Endometrial microvascular endothelial cells (primary cell): ENCODE data around the gene GYS1. TPM values are rescaled to one million over a fixed set of nuclear protein-coding genes. Genes with fewer than 3 reads are reported as not detected.
"Not testable (repeated sequence)": the region's sequence is repeated elsewhere in the genome, so short reads cannot be mapped to it uniquely, and the experiment has no call there.

Experiments used
- in situ Hi-C: cut with HindIII; loops from 2 replicates; pipeline ENCODE4 v1.10.0; 2017; ENCODE audit warnings: low sequenced_read_pairs, low pct_unique_long_range_greater_than_20kb; ENCODE audit errors: inconsistent ontology term
- total RNA-seq: library from RNA; depleted of rRNA; stranded (reverse); fragments of >200 nt; gene quantifications from one replicate; pipeline ENCODE4 v1.2.3, GENCODE V29; 2015; ENCODE audit errors: inconsistent ontology term

Gene GYS1
- total RNA-seq, result 45.1 TPM

DNA sequence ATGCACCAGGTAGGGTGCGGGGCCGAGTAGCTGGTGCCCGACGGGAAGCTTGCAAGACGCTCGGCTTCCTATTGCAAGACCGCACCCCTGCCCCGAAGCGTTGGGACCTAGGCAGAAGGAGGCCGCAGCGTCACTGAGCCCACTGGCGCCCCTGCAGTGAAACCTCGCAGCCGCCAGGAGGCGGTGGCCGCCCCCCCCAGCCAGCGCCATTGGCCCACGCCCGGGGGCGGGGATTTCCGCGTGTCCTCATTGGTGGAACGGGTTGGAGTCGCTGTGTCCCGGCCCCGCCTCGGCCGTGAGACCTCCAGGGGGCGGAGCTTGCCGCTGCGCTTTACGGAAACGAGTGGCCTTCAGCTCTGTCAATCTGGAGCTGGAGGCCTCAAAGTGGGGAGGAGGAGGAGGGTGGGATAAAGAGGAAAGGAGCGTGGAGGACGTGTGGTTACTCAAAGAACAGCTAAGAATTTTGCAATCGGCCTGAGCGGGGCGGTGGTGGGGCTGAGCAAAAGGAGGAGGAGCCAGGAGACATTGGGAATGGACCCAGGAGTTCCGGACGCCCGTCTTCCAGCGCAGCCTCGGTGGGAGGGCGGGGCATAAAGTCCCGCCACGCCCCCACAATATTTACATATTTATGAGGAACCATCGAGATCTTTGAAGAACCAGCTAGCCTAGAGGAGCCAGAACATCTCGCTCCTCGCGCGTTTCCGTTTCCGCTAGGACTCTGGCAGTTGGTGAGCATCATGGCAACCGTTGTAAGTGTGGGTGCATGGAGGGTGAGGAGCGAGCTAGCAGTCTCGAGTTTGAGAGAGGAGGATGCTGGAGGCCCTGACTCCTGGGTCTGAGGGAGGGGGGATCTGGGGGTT lies at the start of gene GYS1, which contains the start of gene RUVBL2:
Gene GYS1 (minus strand): TSS at position 135 of the 860 bp plus-strand sequence. CDS start 197 bp downstream, outside the sequence.
Gene RUVBL2 (plus strand): TSS at position 713 of the 860 bp plus-strand sequence. CDS start 25 bp downstream, at position 738.
- in situ Hi-C loops, result loop anchor here (10.0 kb wide), 1 partner anchor 199 kb away; no protein-coding TSS in a partner anchor

DNA sequence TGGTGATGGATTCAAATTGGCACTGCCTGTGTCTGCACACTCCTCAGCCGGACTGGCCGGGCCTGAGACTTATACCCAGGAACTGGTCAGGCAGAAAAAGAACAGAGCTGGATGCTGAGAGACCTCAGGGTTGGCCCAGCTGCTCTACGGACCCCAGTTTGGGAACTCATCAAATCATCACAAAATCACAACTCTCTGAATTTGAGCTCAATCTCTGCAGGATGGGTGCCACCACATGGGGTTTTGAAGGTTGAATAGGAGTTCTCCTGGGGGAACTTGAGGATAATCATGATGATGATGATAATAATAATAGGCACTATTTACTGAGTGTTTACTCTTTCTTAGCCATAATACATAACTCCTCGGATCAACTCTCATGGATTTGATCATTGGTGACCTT lies 49.6 kb upstream of the GYS1 start:
- in situ Hi-C loops, result not testable (repeated sequence)

DNA sequence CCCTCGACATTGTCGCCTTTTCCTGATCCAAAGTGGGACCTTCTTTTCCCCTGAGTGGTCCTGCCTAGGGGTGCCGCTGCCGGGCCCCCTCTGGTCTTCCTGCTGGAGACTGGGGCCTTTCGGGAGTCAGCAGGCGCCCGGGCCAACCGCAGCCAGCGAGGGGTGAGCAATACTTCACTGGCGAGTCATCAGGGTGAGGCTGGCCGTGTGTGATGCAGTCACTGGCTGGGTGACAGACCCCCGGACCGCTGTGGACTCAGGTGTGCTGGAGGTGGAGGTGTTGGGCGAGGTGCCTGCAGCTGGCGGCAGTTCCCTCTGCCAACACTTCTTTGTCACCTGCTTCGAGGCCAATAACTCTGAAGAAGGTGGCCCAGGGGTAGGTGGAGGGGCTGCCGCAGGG lies 49.1 kb upstream of the GYS1 start:
- in situ Hi-C loops, result no loop called here

DNA sequence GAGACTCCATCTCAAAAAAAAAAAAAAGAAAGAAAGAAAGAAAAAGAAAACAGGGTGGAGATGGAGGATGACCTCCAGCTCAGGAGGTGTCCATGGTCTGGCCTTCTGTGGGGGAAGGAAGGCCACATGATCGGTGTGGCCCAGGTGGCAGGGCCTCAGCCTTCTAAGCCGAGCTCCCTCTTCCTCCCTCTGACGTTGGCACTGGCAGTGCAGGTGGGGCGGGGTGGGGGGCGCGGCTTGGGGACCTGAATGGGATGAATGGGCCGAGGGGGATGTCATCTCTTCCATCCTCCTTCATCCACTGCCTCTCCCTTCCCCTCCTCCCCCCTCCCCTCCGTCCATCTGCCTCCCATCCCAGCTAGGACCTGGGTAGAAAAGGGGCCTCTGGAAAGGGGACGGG lies 46.6 kb upstream of the GYS1 start:
- in situ Hi-C loops, result not testable (repeated sequence)

DNA sequence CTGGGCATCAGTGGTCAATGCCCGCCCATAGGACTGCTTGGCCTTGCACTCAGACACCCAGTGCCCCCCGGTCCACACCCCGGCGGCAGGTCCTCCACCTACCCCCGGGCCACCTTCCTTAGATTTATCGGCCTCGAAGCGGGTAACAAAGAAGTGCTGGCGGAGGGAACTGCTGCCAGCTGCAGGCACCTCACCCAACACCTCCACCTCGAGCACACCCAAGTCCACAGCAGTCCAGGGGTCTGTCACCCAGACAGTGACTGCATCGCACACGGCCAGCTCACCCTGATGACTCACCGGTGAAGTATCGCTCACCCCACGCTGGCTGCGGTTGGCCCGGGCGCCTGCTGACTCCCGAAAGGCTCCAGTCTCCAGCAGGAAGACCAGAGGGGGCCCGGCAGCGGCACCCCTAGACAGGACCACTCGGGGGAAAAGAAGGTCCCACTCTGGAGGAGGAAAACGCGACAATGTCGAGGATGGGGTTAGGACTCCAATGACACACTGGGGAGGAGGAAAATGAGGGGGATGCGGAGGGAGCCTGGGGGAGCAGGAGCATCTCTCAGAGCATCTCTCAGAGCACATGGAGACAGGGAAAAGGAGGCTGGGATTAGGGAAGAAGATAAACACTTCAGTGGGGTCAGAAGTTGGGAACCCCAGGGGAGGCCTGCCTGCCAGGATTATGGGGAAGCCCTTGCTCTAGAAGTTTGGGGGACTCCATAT lies 45.6 kb upstream of the GYS1 start:
- in situ Hi-C loops, result not testable (repeated sequence)

DNA sequence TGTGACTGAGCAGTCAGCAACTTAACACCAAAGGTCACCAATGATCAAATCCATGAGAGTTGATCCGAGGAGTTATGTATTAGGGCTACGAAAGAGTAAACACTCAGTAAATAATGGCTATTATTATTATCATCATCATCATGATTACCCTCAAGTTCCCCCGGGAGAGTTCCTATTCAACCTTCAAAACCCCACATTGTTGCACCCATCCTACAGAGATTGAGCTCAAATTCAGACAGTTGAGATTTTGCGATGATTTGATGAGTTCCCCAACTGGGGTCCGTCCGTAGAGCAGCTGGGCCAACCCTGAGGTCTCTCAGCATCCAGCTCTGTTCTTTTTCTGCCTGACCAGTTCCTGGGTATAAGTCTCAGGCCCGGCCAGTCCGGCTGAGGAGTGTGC lies 45.0 kb upstream of the GYS1 start:
- in situ Hi-C loops, result not testable (repeated sequence)

DNA sequence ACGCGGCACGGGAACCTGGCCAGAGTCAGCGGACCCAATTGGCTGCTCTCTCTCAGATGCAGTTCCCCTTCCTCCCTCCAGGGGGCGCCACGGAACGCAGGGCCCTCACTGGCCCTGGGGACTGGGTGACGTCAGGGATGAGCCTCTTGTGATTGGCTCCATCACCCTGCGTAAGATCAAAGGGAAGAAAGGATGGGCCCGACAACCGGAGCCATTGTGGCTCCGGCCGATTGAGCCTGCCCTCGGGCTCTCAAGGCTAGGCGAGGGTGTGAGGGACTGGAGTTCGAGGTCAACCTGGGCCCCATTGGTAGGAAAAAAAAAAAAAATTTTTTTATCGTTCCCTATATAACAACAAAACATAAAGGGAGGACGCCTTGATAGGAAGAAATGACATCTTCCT lies 43.7 kb upstream of the GYS1 start, which contains the start of gene CGB1:
Gene CGB1 (minus strand): TSS at position 81 of the 400 bp plus-strand sequence. CDS start 184 bp downstream, outside the sequence.
- in situ Hi-C loops, result not testable (repeated sequence)

DNA sequence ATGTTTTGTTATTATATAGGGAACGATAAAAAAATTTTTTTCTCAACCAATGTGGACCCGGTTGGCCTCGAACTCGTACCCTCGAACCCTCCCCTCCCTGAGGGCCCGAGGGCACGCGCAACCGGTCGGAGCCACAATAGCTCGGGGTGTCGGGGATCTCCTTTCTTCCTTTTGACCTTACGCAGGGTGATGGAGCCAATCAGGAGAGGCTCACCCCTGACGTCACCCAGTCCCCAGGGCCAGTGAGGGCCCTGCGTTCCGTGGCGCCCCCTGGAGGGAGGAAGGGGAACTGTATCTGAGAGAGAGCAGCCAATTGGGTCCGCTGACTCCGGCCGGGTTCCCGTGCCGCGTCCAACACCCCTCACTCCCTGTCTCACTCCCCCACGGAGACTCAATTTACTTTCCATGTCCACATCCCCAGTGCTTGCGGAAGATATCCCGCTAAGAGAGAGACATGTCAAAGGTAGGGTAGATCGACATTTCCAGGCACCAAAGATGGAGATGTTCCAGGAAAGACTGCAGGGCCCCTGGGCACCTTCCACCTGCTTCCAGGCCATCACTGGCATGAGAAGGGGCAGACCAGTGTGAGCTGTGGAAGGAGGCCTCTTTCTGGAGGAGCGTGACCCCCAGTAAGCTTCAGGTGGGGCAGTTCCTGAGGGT lies 38.7 kb upstream of the GYS1 start, which contains the start of gene CGB2:
Gene CGB2 (plus strand): TSS at position 249 of the 660 bp plus-strand sequence. CDS start 206 bp downstream, at position 455.
- in situ Hi-C loops, result not testable (repeated sequence)

DNA sequence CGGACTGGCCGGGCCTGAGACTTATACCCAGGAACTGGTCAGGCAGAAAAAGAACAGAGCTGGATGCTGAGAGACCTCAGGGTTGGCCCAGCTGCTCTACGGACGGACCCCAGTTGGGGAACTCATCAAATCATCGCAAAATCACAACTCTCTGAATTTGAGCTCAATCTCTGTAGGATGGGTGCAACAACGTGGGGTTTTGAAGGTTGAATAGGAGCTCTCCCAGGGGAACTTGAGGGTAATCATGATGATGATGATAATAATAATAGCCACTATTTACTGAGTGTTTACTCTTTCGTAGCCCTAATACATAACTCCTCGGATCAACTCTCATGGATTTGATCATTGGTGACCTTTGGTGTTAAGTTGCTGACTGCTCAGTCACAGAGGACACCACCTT lies 37.2 kb upstream of the GYS1 start:
- in situ Hi-C loops, result not testable (repeated sequence)

DNA sequence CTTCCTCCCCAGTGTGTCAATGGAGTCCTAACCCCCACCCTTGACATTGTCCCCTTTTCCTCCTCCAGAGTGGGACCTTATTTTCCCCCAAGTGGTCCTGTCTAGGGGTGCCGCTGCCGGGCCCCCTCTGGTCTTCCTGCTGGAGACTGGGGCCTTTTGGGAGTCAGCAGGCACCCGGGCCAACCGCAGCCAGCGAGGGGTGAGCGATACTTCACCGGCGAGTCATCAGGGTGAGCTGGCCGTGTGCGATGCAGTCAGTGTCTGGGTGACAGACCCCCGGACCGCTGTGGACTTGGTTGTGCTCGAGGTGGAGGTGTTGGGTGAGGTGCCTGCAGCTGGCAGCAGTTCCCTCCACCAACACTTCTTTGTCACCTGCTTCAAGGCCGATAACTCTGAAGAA lies 36.6 kb upstream of the GYS1 start:
- in situ Hi-C loops, result not testable (repeated sequence)

DNA sequence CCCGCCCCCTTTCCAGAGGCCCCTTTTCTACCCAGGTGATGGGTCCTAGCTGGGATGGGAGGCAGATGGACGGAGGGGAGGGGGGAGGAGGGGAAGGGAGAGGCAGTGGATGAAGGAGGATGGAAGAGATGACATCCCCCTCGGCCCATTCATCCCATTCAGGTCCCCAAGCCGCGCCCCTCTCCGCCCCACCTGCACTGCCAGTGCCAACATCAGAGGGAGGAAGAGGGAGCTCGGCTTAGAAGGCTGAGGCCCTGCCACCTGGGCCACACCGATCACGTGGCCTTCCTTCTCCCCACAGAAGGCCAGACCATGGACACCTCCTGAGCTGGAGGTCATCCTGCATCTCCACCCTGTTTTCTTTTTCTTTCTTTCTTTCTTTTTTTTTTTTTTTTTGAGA lies 35.6 kb upstream of the GYS1 start:
- in situ Hi-C loops, result not testable (repeated sequence)

DNA sequence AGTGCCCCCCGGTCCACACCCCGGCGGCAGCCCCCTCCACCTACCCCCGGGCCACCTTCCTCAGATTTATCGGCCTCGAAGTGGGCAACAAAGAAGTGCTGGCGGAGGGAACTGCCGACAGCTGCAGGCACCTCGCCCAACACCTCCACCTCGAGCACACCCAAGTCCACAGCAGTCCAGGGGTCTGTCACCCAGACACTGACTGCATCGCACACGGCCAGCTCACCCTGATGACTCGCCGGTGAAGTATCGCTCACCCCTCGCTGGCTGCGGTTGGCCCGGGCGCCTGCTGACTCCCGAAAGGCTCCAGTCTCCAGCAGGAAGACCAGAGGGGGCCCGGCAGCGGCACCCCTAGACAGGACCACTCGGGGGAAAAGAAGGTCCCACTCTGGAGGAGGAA lies 32.5 kb upstream of the GYS1 start:
- in situ Hi-C loops, result not testable (repeated sequence)

DNA sequence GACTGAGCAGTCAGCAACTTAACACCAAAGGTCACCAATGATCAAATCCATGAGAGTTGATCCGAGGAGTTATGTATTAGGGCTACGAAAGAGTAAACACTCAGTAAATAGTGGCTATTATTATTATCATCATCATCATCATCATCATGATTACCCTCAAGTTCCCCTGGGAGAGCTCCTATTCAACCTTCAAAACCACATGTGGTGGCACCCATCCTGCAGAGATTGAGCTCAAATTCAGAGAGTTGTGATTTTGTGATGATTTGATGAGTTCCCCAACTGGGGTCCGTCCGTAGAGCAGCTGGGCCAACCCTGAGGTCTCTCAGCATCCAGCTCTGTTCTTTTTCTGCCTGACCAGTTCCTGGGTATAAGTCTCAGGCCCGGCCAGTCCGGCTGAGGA lies 32.0 kb upstream of the GYS1 start:
- in situ Hi-C loops, result not testable (repeated sequence)

DNA sequence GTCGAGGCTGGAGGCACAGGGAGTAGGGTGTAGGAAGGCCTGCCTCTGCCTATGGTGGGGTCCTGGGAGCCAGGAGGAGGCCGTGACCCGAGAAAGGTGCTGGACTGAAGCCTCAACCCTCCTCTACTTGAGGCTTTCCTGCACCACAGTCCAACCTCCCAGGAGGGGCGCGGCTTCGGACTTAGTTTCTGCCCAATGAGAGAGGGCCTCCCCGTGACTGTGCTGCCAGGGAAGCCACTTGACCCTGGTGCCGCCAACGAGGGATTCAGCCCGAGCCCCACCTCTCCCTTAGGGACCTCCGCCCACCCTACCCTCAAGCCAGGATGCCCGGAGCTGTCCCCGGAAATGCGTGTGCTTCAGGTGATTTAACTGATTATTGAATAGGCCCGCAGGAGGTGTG lies 31.1 kb upstream of the GYS1 start, which contains the start of gene CGB3:
Gene CGB3 (minus strand): TSS at position 101 of the 400 bp plus-strand sequence. CDS start 362 bp downstream, outside the sequence.
- in situ Hi-C loops, result not testable (repeated sequence)

DNA sequence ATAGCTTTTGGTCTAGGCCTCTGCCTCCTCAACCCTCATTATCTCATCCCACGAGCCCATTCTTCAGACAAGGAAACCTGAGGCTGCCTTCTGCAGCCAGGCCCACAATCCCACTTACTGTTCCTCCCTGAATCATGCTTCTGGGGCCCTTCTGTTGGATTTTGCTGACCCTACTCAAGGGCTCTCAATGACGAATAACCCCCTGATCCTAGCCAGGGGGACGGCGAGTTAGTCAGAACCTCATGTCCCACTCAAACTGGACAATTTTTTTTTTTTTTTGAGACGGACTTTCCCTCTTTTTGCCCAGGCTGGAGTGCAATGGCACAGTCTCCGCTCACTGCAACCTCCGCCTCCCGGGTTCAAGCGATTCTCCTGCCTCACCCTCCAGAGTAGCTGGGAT lies 29.0 kb upstream of the GYS1 start:
- in situ Hi-C loops, result no loop called here

DNA sequence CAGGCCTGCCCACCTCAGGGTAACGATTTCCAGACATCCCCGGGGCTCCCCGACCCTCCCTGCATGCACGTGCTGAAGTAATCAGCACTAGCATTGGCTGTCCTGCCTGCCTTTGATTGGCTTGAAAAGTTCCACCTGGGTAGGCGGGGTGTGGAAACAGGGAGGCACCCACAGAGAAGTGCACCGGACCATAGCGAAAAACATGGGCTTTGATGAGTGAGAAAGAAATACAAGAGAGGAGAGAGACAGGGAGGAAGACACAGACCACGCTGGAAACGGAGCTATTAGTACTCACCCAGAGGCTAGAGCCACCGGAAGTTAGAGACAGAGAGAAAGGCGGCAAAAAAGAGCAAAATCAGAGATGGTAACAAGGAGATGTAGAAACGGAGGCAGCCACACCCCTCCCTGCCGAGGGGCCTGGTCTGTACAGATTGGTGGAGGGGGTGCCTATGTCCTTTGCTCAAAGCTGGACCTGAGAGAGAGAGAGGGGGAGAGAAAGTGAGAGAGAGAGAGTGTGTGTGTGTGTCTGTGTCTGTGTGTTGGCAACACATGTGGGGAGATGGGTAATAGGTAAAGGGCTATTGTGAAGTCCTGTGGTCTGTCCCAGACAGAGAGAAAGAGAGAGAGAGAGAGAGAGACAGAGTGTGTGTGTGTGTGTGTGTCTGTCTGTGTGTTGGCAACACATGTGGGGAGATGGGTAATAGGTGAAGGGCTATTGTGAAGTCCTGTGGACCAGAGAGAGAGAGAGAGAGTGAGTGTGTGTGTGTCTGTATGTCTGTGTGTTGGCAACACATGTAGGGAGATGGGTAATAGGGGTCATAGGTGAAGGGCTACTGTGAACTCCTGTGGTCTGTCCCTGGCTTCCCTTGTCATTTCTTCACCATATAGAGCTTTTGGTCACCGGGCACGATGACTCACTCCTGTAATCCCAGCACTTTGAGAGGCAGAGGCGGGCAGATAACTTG lies 28.1 kb upstream of the GYS1 start:
- in situ Hi-C loops, result no loop called here

DNA sequence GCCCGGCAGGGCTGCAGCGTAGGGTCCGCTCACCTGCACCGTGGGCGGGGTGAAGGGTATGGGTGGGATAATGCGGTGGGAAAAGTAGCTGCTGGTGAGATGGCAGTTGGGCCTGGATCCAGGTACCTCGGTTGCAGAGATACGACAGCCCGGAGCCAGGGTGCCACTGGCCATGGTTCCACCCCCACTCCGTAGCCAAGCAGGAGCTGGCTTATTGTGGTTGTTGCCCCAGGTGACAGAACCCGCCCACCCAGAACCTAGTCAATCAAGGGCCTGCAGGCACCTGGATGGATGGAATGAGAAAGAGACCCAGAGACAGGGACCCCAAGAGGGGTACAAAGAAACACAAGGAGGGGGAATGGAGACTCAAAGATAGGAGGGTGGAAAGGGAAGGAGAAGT lies 27.2 kb upstream of the GYS1 start:
- in situ Hi-C loops, result no loop called here
